ENCODE data around the gene MDM2.

Gene MDM2

GRCh38 chr12:68878846-68879245, 70.9 kb downstream of the MDM2 start:
- DNase-seq (ENCODE audit: low spot score), result no peak

GRCh38 chr12:68880660-68881325, 72.8 kb downstream of the MDM2 start:
- DNase-seq (ENCODE audit: low spot score), result no peak

- no peak for DNase-seq (ENCODE audit: low spot score)
These were observed 74.4 kb downstream of the MDM2 start for GRCh38 chr12:68882251-68882964.

- no peak for DNase-seq (ENCODE audit: low spot score)
These were observed 75.2 kb downstream of the MDM2 start for GRCh38 chr12:68883151-68883550.

GRCh38 chr12:68884251-68884650, 76.3 kb downstream of the MDM2 start:
- DNase-seq (ENCODE audit: low spot score), result no peak

- no peak for DNase-seq (ENCODE audit: low spot score)
These were observed 77.4 kb downstream of the MDM2 start for GRCh38 chr12:68885381-68885780.

GRCh38 chr12:68886636-68887572, 78.9 kb downstream of the MDM2 start:
- no peak for DNase-seq (ENCODE audit: low spot score)

- DNase-seq (ENCODE audit: low spot score), result no peak
These were observed 79.7 kb downstream of the MDM2 start for GRCh38 chr12:68887641-68888040.

- no peak for DNase-seq (ENCODE audit: low spot score)
These were observed 80.3 kb downstream of the MDM2 start for GRCh38 chr12:68888243-68888642.

- no peak for DNase-seq (ENCODE audit: low spot score)
These were observed 82.7 kb downstream of the MDM2 start for GRCh38 chr12:68890701-68891113.

GRCh38 chr12:68891141-68891540, 83.2 kb downstream of the MDM2 start:
- DNase-seq (ENCODE audit: low spot score), result no peak

GRCh38 chr12:68893201-68893600, 85.2 kb downstream of the MDM2 start:
- no peak for DNase-seq (ENCODE audit: low spot score)

- no peak for DNase-seq (ENCODE audit: low spot score)
These were observed 85.8 kb downstream of the MDM2 start for GRCh38 chr12:68893741-68894140.

GRCh38 chr12:68894276-68894855, 86.4 kb downstream of the MDM2 start:
- no peak for DNase-seq (ENCODE audit: low spot score)

- DNase-seq (ENCODE audit: low spot score), result no peak
These were observed 89.0 kb downstream of the MDM2 start for GRCh38 chr12:68896881-68897540.

- DNase-seq (ENCODE audit: low spot score), result no peak
These were observed 91.3 kb downstream of the MDM2 start for GRCh38 chr12:68899251-68899771.

GRCh38 chr12:68900241-68900640, 92.3 kb downstream of the MDM2 start:
- DNase-seq (ENCODE audit: low spot score), result no peak
